ENCODE data around the gene GPC6.

DNA sequence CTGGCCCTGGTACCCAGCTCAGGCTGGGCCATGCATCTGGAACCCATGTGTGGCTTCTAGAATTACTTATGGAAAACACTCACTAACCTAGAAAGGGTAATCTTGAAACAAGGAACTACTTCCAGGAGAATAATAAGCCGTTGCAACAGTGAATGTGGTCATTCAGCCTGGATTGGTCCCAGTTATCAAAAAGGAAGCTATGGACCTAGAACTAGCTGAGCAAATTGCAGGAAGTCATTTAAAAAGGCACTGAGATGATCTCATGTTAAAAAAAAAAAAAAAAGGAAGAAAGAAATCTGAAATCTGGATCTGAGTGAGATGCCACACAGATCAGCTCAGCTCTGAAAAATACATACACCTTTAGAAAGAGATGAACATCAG is 1193.3 kb downstream of the GPC6 start:
- TF ChIP-seq CTCF (IDR thresholded peaks at IDR 0.05; ENCODE audit: insufficient read depth, low read length, poor library complexity, severe bottlenecking) = no peak
- no peak for TF ChIP-seq EZH2phosphoT487 (conservative IDR thresholded peaks at IDR 0.05; ENCODE audit: low read length)
